Activated naive CD8-positive, alpha-beta T cell treated with anti-CD3 and anti-CD28 coated beads, Interleukin-2, amount 50 U/mL, for 24 hours (primary cell): ENCODE results near the gene C2CD4C.
"Not testable (repeated sequence)": the region's sequence is repeated elsewhere in the genome, so short reads cannot be mapped to it uniquely, and the experiment has no call there.

Experiments
- ATAC-seq: fragments of 150-1000 bp; cut with Tn5 transposase; one replicate; pipeline ENCODE4 v1.10.0; 2021
- DNase-seq: peaks from one replicate; pipeline ENCODE4 v3.0.0; 2021
- H3K27ac Mint-ChIP-seq: one replicate; pipeline ENCODE4 v1.8.0; 2021; ENCODE audit warnings: mild to moderate bottlenecking, mixed read lengths
- H3K27me3 Mint-ChIP-seq: one replicate; pipeline ENCODE4 v1.8.0; 2021; ENCODE audit warnings: mixed read lengths
- H3K36me3 Mint-ChIP-seq: one replicate; pipeline ENCODE4 v1.8.0; 2021; ENCODE audit warnings: low read depth, mixed read lengths
- H3K4me1 Mint-ChIP-seq: one replicate; pipeline ENCODE4 v1.8.0; 2021; ENCODE audit warnings: mixed read lengths
- H3K4me3 Mint-ChIP-seq: one replicate; pipeline ENCODE4 v1.8.0; 2021; ENCODE audit warnings: mild to moderate bottlenecking, moderate library complexity, mixed read lengths
- H3K9me3 Mint-ChIP-seq: one replicate; pipeline ENCODE4 v1.8.0; 2021; ENCODE audit warnings: mixed read lengths

C2CD4C gene, protein sequence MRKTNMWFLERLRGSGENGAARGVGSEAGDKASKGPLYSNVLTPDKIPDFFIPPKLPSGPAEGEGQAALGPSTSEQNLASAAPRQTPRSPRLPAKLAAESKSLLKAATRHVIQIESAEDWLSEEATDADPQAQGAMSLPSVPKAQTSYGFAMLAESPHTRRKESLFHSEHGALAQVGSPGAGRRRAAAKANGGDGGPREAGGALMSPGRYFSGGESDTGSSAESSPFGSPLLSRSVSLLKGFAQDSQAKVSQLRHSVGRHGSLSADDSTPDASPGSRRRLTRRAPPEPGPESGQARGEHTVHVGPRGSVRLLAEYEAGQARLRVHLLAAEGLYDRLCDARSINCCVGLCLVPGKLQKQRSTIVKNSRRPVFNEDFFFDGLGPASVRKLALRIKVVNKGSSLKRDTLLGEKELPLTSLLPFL

DNA sequence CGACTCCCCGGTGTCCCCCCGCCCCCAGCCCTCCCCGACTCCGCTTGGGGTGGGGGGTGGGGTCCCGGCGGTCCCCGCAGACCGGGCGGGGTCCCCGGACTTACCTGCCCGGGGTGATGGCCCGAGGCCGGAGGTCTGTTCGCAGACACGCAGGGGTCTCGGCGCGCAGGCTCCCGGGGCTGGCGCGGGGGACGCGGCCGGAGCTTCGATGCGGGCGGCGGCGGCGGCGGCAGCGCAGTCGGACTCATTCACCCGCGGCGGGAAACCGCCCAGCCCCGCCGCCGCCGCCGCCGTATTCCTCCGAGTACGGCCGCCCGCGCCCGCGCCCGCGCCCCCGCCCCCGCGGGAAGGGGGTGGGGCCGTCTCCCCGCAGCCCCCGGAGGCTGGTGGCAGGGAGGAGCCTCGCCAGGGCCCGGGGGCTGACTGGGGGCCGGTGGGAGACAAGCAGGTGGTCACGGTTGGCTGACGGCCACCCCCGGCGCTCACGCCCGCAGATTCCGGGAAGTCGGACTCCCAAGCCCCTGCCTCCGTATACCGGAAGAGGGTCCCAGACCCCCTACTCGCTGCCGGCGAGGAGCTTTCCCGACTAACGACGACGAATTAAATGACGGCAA, at the start of gene C2CD4C:
TSS of gene C2CD4C (minus strand) at position 246 of the 614 bp plus-strand sequence. CDS start 786 bp downstream, outside the sequence.
- H3K4me1 Mint-ChIP-seq, result peaks cover 4% of the 10 kb centered on the region
- ATAC-seq (no peak), DNase-seq (peak; percentile 40)
- no peaks in the 10 kb centered on the region for H3K9me3 Mint-ChIP-seq
- no peaks in the 10 kb centered on the region for H3K36me3 Mint-ChIP-seq
- peaks cover 14% of the 10 kb centered on the region for H3K27me3 Mint-ChIP-seq
- H3K27ac Mint-ChIP-seq, result no peak within 1 kb of the TSS
- peak within 1 kb of the TSS; percentile 74 for H3K4me3 Mint-ChIP-seq

DNA sequence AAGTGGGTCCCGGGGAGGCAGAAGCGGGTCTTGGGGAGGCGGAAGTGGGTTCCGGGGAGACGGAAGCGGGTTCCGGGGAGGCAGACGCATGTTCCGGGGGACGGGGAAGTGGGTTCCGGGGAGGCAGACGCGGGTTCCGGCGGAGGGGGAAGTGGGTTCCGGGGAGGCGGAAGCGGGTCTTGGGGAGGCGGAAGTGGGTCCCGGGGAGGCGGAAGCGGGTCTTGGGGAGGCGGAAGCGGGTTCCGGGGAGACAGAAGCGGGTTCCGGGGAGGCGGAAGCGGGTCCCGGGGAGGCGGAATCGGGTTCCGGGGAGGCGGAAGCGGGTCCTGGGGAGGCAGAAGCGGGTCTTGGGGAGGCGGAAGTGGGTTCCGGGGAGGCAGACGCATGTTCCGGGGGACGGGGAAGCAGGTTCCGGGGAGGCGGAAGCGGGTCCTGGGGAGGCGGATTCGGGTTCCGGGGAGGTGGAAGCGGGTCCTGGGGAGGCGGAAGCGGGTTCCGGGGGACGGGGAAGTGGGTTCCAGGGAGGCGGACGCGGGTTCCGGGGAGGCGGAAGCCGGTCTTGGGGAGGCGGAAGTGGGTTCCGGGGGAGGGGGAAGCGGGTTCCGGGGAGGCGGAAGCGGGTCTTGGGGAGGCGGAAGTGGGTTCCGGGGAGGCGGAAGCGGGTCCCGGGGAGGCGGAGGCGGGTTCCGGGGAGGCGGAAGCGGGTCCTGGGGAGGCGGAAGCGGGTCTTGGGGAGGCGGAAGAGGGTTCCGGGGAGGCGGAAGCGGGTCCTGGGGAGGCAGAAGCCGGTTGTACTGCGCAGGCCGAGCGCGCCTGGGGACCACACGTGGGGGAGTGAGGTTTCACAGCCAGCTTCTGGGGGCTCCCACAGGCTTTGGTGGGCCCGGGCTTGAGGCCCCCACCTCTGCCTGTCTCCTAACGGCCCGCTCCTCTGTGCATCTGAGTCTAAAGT, 49.4 kb upstream of the C2CD4C start:
- no peaks in the 10 kb centered on the region for H3K9me3 Mint-ChIP-seq
- DNase-seq (no peak), ATAC-seq (no peak)
- H3K27ac Mint-ChIP-seq, result no peak overlapping the region
- peaks cover 24% of the 10 kb centered on the region for H3K27me3 Mint-ChIP-seq
- H3K4me1 Mint-ChIP-seq, result peaks cover 9% of the 10 kb centered on the region
- H3K4me3 Mint-ChIP-seq, result no peak overlapping the region
- no peaks in the 10 kb centered on the region for H3K36me3 Mint-ChIP-seq

DNA sequence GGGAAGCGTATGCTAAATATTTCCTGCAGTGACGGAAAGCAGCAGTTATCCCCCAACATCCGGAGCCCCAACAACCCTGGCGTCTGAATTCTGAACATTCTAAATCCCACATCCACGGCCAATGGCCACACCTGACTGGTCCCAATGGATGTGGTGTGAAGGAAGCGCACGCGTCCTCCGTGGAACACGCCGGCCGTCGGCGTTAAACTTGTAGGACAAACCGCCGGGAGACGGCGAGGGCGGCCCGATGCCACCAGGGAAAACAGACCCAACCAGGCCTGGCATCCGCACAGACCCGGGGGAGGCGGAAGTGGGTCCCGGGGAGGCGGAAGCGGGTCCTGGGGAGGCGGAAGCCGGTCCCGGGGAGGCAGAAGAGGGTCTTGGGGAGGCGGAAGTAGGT, 48.7 kb upstream of the C2CD4C start:
- no peaks in the 10 kb centered on the region for H3K9me3 Mint-ChIP-seq

DNA sequence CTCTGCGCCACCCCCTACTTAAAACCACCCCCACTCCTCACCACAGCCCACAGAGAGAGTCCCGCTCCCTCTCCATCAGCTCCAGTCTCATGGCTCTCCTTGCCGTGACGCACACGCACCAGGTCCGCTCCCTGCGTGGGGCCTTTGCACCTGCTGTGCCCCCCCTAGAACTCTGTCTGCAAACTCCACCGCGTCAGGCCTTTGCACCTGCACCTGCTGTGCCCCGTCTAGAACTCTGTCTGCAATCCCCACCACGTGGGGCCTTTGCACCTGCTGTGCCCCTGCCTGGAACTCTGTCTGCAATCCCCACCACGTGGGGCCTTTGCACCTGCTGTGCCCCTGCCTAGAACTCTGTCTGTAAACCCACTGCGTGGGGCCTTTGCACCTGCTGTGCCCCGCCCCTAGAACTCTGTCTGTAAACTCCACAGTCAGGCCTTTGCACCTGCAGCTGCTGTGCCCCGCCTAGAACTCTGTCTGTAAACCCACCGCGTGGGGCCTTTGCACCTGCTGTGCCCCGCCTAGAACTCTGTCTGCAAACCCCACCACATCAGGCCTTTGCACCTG, 47.7 kb upstream of the C2CD4C start:
- ATAC-seq (no peak), DNase-seq (no peak)
- Mint-ChIP-seq H3K27me3 (peaks cover 15% of the 10 kb centered on the region), H3K27ac (no peak overlapping the region), H3K36me3 (no peaks in the 10 kb centered on the region), H3K9me3 (no peaks in the 10 kb centered on the region), H3K4me1 (peaks cover 8% of the 10 kb centered on the region), H3K4me3 (no peak overlapping the region)

More for the DNA sequence above, 48.7 kb upstream of the C2CD4C start:
- no peaks in the 10 kb centered on the region for H3K36me3 Mint-ChIP-seq
- no peak for DNase-seq
- peaks cover 22% of the 10 kb centered on the region for H3K27me3 Mint-ChIP-seq
- no peak overlapping the region for H3K27ac Mint-ChIP-seq
- ATAC-seq, result no peak
- peaks cover 9% of the 10 kb centered on the region for H3K4me1 Mint-ChIP-seq
- H3K4me3 Mint-ChIP-seq, result no peak overlapping the region

DNA sequence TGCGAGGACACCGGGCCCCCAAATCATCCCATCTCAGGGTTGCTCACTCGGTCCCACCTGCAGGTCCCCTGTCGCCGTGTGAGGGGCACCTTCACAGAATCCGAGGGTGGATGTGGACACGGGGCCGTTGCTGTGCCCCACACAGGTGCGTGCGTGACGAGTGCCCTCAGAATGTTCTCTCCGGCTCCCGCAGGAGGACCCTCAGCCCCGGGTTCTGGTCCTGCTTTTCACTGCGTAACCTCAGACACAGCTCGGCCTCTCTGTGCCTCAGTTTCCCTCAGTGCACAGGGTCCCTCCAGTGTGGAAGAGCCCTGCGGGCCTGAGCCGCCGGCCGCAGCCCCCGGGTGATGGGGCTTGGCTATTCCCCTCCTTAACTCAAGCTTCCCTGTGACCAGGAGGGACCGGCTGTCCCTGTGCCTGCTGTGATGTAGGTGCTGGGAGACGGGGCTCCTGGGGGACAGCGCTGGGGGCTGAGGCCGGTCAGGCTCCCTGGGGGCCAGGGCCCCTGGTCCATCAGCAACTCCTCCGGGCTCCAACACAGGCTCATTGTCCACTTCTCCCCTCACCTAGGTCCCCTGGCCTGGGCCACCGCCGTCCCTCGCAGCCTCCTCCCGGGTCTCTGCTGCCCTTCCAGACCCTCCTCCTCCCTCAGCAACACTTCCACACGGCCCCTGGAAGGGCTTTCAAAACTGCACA, 47.1 kb upstream of the C2CD4C start:
- no peaks in the 10 kb centered on the region for H3K36me3 Mint-ChIP-seq
- peaks cover 7% of the 10 kb centered on the region for H3K4me1 Mint-ChIP-seq
- peaks cover 13% of the 10 kb centered on the region for H3K27me3 Mint-ChIP-seq
- no peak for DNase-seq
- H3K9me3 Mint-ChIP-seq, result no peaks in the 10 kb centered on the region
- no peak overlapping the region for H3K4me3 Mint-ChIP-seq
- ATAC-seq, result peak; percentile 17
- no peak overlapping the region for H3K27ac Mint-ChIP-seq

DNA sequence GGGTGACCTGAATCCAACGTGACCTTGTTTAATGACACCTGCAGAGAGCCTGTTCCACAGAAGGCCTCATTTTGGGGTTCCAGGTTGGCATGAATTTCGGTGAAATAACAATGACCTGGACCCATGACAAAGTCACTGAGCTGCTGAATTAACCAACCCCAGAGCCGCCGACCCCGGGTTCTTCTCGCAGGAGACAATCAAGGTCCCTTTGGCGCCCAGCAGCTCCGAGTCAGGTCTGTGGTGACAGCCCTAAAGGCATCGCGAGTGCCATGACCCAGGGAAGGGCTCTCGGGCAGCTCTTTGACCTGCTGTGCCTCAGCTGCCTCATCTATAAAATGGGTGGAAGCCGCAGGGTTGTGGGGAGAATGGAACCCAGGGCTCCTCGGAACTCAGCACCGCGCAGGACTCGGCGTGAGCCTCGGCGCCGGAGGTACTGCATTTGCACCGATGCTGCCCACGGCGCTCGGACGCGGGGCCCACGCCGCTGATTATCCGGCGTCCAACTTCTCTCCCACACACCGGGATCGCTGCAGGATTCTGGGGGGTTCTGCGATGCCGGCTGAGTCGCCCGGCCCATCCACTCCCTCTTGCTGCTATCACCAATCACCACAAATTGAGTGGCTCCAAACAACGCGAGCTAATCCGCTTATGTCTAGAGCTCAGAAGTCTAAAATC, 46.2 kb upstream of the C2CD4C start:
- H3K9me3 Mint-ChIP-seq, result peaks cover 4% of the 10 kb centered on the region
- no peaks in the 10 kb centered on the region for H3K36me3 Mint-ChIP-seq
- DNase-seq (no peak), ATAC-seq (no peak)
- H3K27me3 Mint-ChIP-seq, result peaks cover 13% of the 10 kb centered on the region
- peaks cover 7% of the 10 kb centered on the region for H3K4me1 Mint-ChIP-seq
- no peak overlapping the region for H3K27ac Mint-ChIP-seq
- H3K4me3 Mint-ChIP-seq, result no peak overlapping the region

DNA sequence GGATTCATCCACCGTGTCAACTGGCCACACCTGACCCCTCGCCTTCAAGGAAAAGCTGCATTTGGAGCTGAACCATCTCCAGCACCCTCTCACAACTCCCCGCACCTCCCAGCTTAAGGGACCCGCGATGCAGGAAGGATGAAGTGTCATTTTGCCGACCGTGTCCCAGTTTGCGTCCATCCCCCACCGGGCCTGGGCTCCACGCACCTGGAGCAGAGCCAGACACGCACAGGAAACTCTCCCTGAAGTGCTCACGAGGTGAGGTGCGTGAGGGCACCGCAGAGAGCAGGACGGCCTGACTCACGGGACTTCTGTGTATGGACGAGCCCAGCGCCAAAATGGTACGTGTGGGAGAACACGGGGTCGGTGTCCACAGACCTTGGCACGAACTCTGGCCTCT, 44.7 kb upstream of the C2CD4C start:
- H3K4me3 Mint-ChIP-seq, result no peak overlapping the region
- peaks cover 2% of the 10 kb centered on the region for H3K4me1 Mint-ChIP-seq
- H3K9me3 Mint-ChIP-seq, result peaks cover 4% of the 10 kb centered on the region
- H3K36me3 Mint-ChIP-seq, result no peaks in the 10 kb centered on the region
- H3K27ac Mint-ChIP-seq, result no peak overlapping the region
- H3K27me3 Mint-ChIP-seq, result peaks cover 7% of the 10 kb centered on the region
- no peak for DNase-seq
- ATAC-seq, result no peak

DNA sequence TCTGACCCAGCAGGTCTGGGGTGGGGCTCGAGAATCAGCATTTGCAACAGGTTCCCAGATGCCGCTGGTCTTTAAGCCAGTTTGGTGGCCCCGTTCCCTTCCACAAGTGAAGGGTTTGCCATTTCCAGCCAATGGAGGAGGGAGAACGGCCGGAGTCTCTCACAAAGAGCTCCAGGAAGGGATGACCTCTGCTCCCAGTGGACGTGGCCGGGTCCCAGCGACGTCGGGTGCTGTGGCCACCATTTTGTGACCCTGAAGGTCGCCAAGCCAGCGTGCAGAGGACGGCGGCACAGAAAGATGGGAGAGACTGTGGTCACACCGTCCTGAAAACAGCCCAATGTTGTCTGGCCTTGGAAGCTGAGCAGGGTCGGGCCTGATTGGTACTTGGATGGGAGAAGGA, 43.9 kb upstream of the C2CD4C start:
- Mint-ChIP-seq H3K4me1 (peaks cover 2% of the 10 kb centered on the region), H3K27me3 (peaks cover 9% of the 10 kb centered on the region), H3K36me3 (no peaks in the 10 kb centered on the region), H3K27ac (no peak overlapping the region), H3K9me3 (peaks cover 4% of the 10 kb centered on the region), H3K4me3 (no peak overlapping the region)
- no peak for ATAC-seq
- DNase-seq, result no peak

DNA sequence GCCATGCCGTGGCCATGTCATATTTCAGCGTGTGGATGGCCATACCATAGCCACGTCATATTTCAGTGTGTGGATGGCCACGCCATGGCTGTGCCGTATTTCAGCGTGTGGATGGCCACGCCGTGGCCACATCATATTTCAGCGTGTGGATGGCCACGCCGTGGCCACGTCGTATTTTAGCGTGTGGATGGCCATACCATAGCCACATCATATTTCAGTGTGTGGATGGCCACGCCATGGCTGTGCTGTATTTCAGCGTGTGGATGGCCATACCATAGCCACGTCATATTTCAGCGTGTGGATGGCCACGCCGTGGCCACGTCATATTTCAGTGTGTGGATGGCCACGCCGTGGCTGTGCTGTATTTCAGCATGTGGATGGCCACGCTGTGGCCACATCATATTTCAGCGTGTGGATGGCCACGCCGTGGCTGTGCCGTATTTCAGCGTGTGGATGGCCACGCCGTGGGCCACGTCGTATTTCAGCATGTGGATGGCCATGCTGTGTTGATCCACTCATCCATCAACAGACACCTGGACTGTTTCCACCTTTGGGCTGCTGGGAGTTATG, 42.0 kb upstream of the C2CD4C start:
- not testable (repeated sequence) for H3K27me3 Mint-ChIP-seq, H3K27ac Mint-ChIP-seq, H3K4me3 Mint-ChIP-seq, ATAC-seq, H3K9me3 Mint-ChIP-seq, H3K4me1 Mint-ChIP-seq, H3K36me3 Mint-ChIP-seq, DNase-seq

DNA sequence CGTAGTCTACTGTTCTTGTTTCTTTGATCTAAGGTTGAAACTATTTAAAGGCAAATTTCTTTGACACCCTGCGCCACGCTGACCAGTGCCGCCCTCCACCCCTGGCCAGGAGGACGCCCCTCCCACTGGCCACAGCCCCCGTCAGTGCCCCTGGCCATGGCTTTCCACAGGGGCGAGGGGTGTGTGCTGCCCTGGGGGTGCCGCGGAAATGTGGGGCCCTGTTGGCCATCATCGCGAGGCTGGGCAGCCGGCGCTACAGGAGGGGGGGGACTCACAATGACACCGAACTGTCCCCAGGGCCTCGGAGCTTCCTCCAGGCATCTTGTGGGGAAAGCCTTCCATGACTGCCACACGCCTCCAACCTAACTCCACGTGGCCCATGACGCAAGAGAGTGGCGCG, 41.0 kb upstream of the C2CD4C start:
- Mint-ChIP-seq H3K9me3 (peaks cover 4% of the 10 kb centered on the region), H3K4me1 (no peaks in the 10 kb centered on the region), H3K27ac (no peak overlapping the region), H3K27me3 (peaks cover 2% of the 10 kb centered on the region), H3K36me3 (no peaks in the 10 kb centered on the region), H3K4me3 (no peak overlapping the region)
- no peak for DNase-seq
- no peak for ATAC-seq

DNA sequence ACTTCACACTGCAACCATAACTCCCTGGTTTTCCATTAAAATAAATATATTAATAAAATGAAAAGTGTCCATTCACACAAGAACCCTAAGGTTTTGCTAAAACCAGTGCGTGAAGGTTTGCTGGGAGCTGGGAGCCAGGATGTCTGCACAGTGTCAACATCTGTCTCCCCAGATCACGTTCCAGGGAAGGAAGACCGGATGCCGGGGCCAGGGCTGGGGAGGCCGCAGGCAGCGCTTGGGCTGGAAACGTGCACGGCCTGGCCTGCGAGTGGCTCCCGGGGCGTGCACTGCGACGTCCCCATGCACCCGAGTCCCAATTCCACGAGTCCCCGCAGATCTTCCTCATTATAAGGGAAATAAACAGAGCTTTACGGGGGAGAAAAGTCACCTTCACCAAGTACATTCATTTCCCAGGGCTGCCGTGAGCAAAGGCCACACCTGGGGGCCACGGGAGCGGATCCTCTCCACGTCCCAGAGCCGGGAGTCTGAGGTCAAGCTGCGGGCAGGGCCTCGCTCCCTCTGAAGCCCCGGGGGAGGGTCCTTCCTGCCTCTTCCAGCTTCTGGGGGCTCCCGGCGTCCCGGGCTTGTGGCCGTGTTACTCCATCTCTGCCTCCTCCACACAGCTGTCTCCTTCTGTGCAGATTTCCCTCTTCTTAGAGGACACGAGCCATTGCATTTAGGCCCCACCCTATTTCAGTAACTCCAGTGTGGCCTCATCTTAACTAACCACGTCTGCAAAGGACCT, 39.0 kb upstream of the C2CD4C start:
- ATAC-seq (no peak), DNase-seq (no peak)
- Mint-ChIP-seq H3K27ac (no peak overlapping the region), H3K27me3 (peaks cover 2% of the 10 kb centered on the region), H3K36me3 (no peaks in the 10 kb centered on the region), H3K9me3 (peaks cover 4% of the 10 kb centered on the region), H3K4me1 (no peaks in the 10 kb centered on the region), H3K4me3 (no peak overlapping the region)

DNA sequence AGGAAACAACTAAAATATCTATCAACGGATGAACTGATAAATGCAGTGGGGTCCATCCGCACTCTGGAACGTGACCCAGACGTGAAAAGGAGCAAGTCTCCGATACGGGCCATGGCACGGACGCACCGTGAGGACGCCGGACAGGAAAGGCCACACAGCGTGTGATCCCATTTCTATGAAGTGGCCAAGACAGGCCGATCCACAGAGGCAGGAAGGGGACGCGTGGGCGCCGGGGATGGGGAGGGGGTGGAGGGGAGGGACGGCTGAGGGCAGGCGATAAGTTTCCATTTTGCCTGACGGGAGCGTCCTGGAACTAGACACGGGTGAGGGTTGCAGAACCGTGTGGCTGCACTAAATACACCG, 38.1 kb upstream of the C2CD4C start:
- Mint-ChIP-seq H3K27ac (no peak overlapping the region), H3K4me1 (no peaks in the 10 kb centered on the region), H3K36me3 (no peaks in the 10 kb centered on the region), H3K4me3 (no peak overlapping the region), H3K9me3 (peaks cover 6% of the 10 kb centered on the region), H3K27me3 (peaks cover 2% of the 10 kb centered on the region)
- DNase-seq (no peak), ATAC-seq (no peak)
